ENCODE results near the gene MLX. TPM values are rescaled to one million over a fixed set of nuclear protein-coding genes. Genes with fewer than 3 reads are reported as not detected.

MLX gene
- total RNA-seq, 1 experiment from 2014 or later, result 45.3 TPM

- H4K5ac ChIP-seq (ENCODE audit: insufficient read length, low read depth, low read length), result no peak overlapping the region
- no peaks in the 10 kb centered on the region for H3K9me3 Mint-ChIP-seq
- no peak overlapping the region for H3K23ac ChIP-seq (ENCODE audit: insufficient read length, low read depth, low read length)
Measured at GRCh38 chr17:42535155-42536047, 31.5 kb upstream of the MLX start.

More at GRCh38 chr17:42535155-42536047, 31.5 kb upstream of the MLX start:
- Histone ChIP-seq H2BK15ac (ENCODE audit: low read depth, low read length) (no peak overlapping the region), H3K14ac (ENCODE audit: insufficient read depth, low read length) (no peak overlapping the region), H2BK12ac (ENCODE audit: insufficient read length, low read depth, low read length) (no peak overlapping the region), H3K56ac (ENCODE audit: insufficient read length, low read depth, low read length) (no peak overlapping the region), H4K91ac (ENCODE audit: insufficient read length, low read depth, low read length) (no peak overlapping the region), H3K4me1 (ENCODE audit: insufficient read depth, low read length) (no peaks in the 10 kb centered on the region; the same call in 1 of the 2 replicates), H3T11ph (ENCODE audit: low read length) (no peak overlapping the region), H4K20me1 (ENCODE audit: control insufficient read depth, insufficient read depth, insufficient read length) (no peaks in the 10 kb centered on the region), H2AK5ac (ENCODE audit: insufficient read length, low read length) (no peak overlapping the region), H3K23me2 (ENCODE audit: insufficient read length, low read depth, low read length, poor library complexity, severe bottlenecking) (peaks cover 9% of the 10 kb centered on the region), H3K27me3 (ENCODE audit: insufficient read depth, low read length) (no peaks in the 10 kb centered on the region), H2AFZ (ENCODE audit: low read length) (no peak overlapping the region), H2BK5ac (ENCODE audit: insufficient read length, low read length) (no peak overlapping the region), H3K79me1 (ENCODE audit: insufficient read depth, low read depth, low read length, poor library complexity, severe bottlenecking) (no peaks in the 10 kb centered on the region), H3K27ac (ENCODE audit: insufficient read length, low read depth, low read length) (no peak overlapping the region), H3K18ac (ENCODE audit: insufficient read length, low read depth, low read length) (no peak overlapping the region), H4K8ac (replicated peaks; ENCODE audit: insufficient read length, low read depth, low read length) (no peak overlapping the region), H3K4me2 (ENCODE audit: insufficient read depth, insufficient read length, low read length) (peak overlapping the region; percentile 53), H2BK20ac (ENCODE audit: low read depth, low read length, poor library complexity, severe bottlenecking) (no peak overlapping the region), H3K9ac (ENCODE audit: extremely low read depth, insufficient read length, low read length) (no peak overlapping the region), H3K9me3 (ENCODE audit: control insufficient read depth, low read depth, low read length) (no peaks in the 10 kb centered on the region), H3K79me2 (ENCODE audit: insufficient read depth, low read length) (no peaks in the 10 kb centered on the region), H3K4ac (ENCODE audit: low read depth, low read length) (no peak overlapping the region), H2BK120ac (ENCODE audit: low read depth, low read length, poor library complexity, severe bottlenecking) (no peak overlapping the region)
- TF ChIP-seq, protein P1, sequence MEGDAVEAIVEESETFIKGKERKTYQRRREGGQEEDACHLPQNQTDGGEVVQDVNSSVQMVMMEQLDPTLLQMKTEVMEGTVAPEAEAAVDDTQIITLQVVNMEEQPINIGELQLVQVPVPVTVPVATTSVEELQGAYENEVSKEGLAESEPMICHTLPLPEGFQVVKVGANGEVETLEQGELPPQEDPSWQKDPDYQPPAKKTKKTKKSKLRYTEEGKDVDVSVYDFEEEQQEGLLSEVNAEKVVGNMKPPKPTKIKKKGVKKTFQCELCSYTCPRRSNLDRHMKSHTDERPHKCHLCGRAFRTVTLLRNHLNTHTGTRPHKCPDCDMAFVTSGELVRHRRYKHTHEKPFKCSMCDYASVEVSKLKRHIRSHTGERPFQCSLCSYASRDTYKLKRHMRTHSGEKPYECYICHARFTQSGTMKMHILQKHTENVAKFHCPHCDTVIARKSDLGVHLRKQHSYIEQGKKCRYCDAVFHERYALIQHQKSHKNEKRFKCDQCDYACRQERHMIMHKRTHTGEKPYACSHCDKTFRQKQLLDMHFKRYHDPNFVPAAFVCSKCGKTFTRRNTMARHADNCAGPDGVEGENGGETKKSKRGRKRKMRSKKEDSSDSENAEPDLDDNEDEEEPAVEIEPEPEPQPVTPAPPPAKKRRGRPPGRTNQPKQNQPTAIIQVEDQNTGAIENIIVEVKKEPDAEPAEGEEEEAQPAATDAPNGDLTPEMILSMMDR (conservative IDR thresholded peaks at IDR 0.05), result no peak
- Mint-ChIP-seq H3K4me3 (peak overlapping the region; percentile 58 to 75), H3K36me3 (ENCODE audit: insufficient read depth in 1 of 3, low read depth in 3 of 3) (peaks cover 0 to 11% (median 8%) of the 10 kb centered on the region in 3 experiments; a peak in 4 of 7 replicates), H3K4me1 (peaks cover 11 to 21% of the 10 kb centered on the region in 2 experiments), H3K27me3 (ENCODE audit: low read depth) (peaks cover 34% of the 10 kb centered on the region), H3K27ac (peak overlapping the region in 2 of 3 experiments; percentile 48 to 87; a peak in 3 of 7 replicates)
- WGBS (ENCODE audit: extremely low coverage, insufficient read length, low lambda C conversion rate), result no CpG with 5 or more reads among the region's 26 CpGs
- no peak for DNase-seq
